GM18502 (cell line): Measurements from ENCODE around the gene PRXL2B.

Source experiments
- ATAC-seq: cut with Tn5 transposase; IDR thresholded peaks from one replicate; pipeline ENCODE4 v1.9.1; 2021; ENCODE audit warnings: mild to moderate bottlenecking; ENCODE audit not compliant: unreplicated experiment, poor library complexity

The PRXL2B gene

GRCh38 chr1:2632051-2632430 is 45.5 kb downstream of the PRXL2B start:
- no peak for ATAC-seq

- no peak for ATAC-seq
These were observed 46.2 kb downstream of the PRXL2B start, which contains the start of gene MMEL1 for GRCh38 chr1:2632561-2633361. TSS of gene MMEL1 (minus strand) at chr1:2633016. CDS start at chr1:2629484, 3,532 bp downstream.

GRCh38 chr1:2633366-2633935 is 46.9 kb downstream of the PRXL2B start:
- ATAC-seq, result no peak

GRCh38 chr1:2633936-2634491 is 47.4 kb downstream of the PRXL2B start:
- ATAC-seq, result no peak

- ATAC-seq, result no peak
These were observed 48.9 kb downstream of the PRXL2B start for GRCh38 chr1:2635361-2636010.

- ATAC-seq, result no peak
These were observed 50.2 kb downstream of the PRXL2B start for GRCh38 chr1:2636733-2637132.

- ATAC-seq, result no peak
These were observed 51.0 kb downstream of the PRXL2B start for GRCh38 chr1:2637442-2638145.

- no peak for ATAC-seq
These were observed 52.0 kb downstream of the PRXL2B start for GRCh38 chr1:2638466-2639115.

- no peak for ATAC-seq
These were observed 52.6 kb downstream of the PRXL2B start for GRCh38 chr1:2639203-2639602.

GRCh38 chr1:2639607-2640521 is 53.3 kb downstream of the PRXL2B start:
- ATAC-seq, result no peak

GRCh38 chr1:2640626-2641025 is 54.0 kb downstream of the PRXL2B start:
- ATAC-seq, result no peak
